A549 (cell line): ENCODE results near the gene LSM10. TPM values are rescaled to one million over a fixed set of nuclear protein-coding genes. Genes with fewer than 3 reads are reported as not detected.

Source experiments
- ATAC-seq, 2 experiments: fragments of 200-7000 bp in 1 of 2; fragments of >200 bp in 1 of 2; cut with Nextera tagmentation in 1 of 2; cut with Tn5 transposase in 1 of 2; 3 replicates each; pipeline versions ENCODE4 v1.8.0 to v1.9.1; 2018 to 2020; ENCODE audit warnings: mild to moderate bottlenecking in 1 of 2, moderate library complexity in 1 of 2
- CTCF ChIA-PET: fragments of 300-600 bp; sonication (Branson Sonifier 250); formaldehyde crosslinking; extraction: SDS; loops from one replicate; lab custom pipeline; 2021; ENCODE audit warnings: antibody characterized with exemption, inconsistent platforms; lab: Yijun Ruan, JAX
- POLR2A ChIA-PET: fragments of 350-600 bp; formaldehyde crosslinking; extraction: SDS; loops from one replicate; lab custom pipeline; 2021; ENCODE audit warnings: antibody characterized with exemption, inconsistent platforms; lab: Yijun Ruan, JAX
- DNase-seq, 2 experiments: peaks; one replicate each; pipeline versions ENCODE4 v3.0.0 to v3.0.0-alpha.2; 2011 to 2016; ENCODE audit warnings: low read depth in 1 of 2, low spot score in 1 of 2
- FAIRE-seq: peaks from 2 replicates; lab custom pipeline; 2011; peaks lifted over from hg19 to GRCh38; lab: Jason Lieb, UNC
- H3K27ac ChIP-seq, 2 experiments: fragments of >200 bp; sonication (Bioruptor Twin); formaldehyde crosslinking; 3 replicates each; pipeline ENCODE4 v1.5.1; 2016 to 2017
- H3K4me1 ChIP-seq: fragments of >200 bp; sonication (Bioruptor Twin); formaldehyde crosslinking; 3 replicates; pipeline ENCODE4 v1.6.1; 2016
- H3K4me2 ChIP-seq: fragments of >200 bp; sonication (Bioruptor Twin); formaldehyde crosslinking; 3 replicates; pipeline ENCODE4 v1.6.1; 2016
- H3K4me3 ChIP-seq: fragments of >200 bp; sonication (Bioruptor Twin); formaldehyde crosslinking; 3 replicates; pipeline ENCODE4 v1.5.1; 2016
- H3K9me3 ChIP-seq: fragments of >200 bp; sonication (Bioruptor Twin); formaldehyde crosslinking; 3 replicates; pipeline ENCODE4 v1.6.1; 2016
- CBX8 ChIP-seq: fragments of 200-600 bp; sonication (generic); IDR thresholded peaks from 2 replicates; pipeline ENCODE4 v1.6.1; 2016
- CEBPB ChIP-seq, 2 experiments: fragments of >200 bp in 1 of 2; sonication (Bioruptor Twin) in 1 of 2; formaldehyde crosslinking in 1 of 2; IDR thresholded peaks; 2 replicates each; pipeline ENCODE4 v1.6.1; 2012 to 2016
- ESRRA ChIP-seq: fragments of 150-350 bp; IDR thresholded peaks from 2 replicates; pipeline ENCODE4 v1.6.1; 2014; ENCODE audit warnings: mild to moderate bottlenecking, low read length, borderline replicate concordance
- FOXS1 ChIP-seq: fragments of 250-450 bp; sonication (Bioruptor Pico); IDR thresholded peaks from 2 replicates; pipeline ENCODE4 v1.5.0; 2020; ENCODE audit warnings: mild to moderate bottlenecking, moderate library complexity
- NFE2L2 ChIP-seq: fragments of 150-350 bp; conservative IDR thresholded peaks from 2 replicates; pipeline ENCODE4 v1.6.1; 2014; ENCODE audit warnings: low read length
- NPAS2 ChIP-seq: fragments of 250-450 bp; sonication (Bioruptor Pico); IDR thresholded peaks from 2 replicates; pipeline ENCODE4 v1.8.0; 2022; ENCODE audit warnings: mild to moderate bottlenecking, moderate library complexity, borderline replicate concordance
- PHF8 ChIP-seq: fragments of 200-600 bp; sonication (generic); IDR thresholded peaks from 2 replicates; pipeline ENCODE4 v1.6.1; 2016; ENCODE audit warnings: low read depth, mild to moderate bottlenecking, antibody characterized with exemption, moderate library complexity, borderline replicate concordance
- RAD21 ChIP-seq, 2 experiments: fragments of >200 bp in 1 of 2; sonication (Bioruptor Twin) in 1 of 2; formaldehyde crosslinking in 1 of 2; IDR thresholded peaks in 1 of 2; conservative IDR thresholded peaks in 1 of 2; 2 replicates in 1 of 2; 3 replicates in 1 of 2; pipeline ENCODE4 v1.6.1; 2012 to 2018; ENCODE audit warnings: inconsistent platforms in 1 of 2
- TP53 ChIP-seq: fragments of 250-450 bp; sonication (Bioruptor Pico); IDR thresholded peaks from 2 replicates; pipeline ENCODE4 v1.5.0; 2021; ENCODE audit warnings: mild to moderate bottlenecking, moderate library complexity
- ZC3H11A ChIP-seq: fragments of 450-650 bp; IDR thresholded peaks from 2 replicates; pipeline ENCODE4 v1.6.1; 2014; ENCODE audit warnings: antibody characterized with exemption, mild to moderate bottlenecking
- WGBS: methylation state at CpG from one replicate; pipeline ENCODE4 v1.1.6; 2017; ENCODE audit errors: missing lambda C conversion rate; 5-methylcytosine and 5-hydroxymethylcytosine counted together
- polyA plus RNA-seq, 4 experiments: library from polyadenylated mRNA; depleted of rRNA in 3 of 4; stranded (reverse); fragments of >200 nt; fragmentation: RNase III in 1 of 4; extraction: RNeasy Plus Mini Kit Qiagen cat#74134 plus additional on column Dnase treatment in 1 of 4; gene quantifications; 2 replicates in 3 of 4; 3 replicates in 1 of 4; pipeline ENCODE4 v1.2.3, GENCODE V29; 2011 to 2017
- TF ChIP-seq, protein P1 (sequence below): fragments of 250-450 bp; sonication (Bioruptor Pico); IDR thresholded peaks from 2 replicates; pipeline ENCODE4 v1.5.0; 2021; ENCODE audit warnings: mild to moderate bottlenecking, moderate library complexity, borderline replicate concordance
- TF ChIP-seq, protein P2 (sequence below): fragments of 200-600 bp; sonication (generic); IDR thresholded peaks from 2 replicates; pipeline ENCODE4 v1.6.1; 2016; ENCODE audit warnings: antibody characterized with exemption, mild to moderate bottlenecking, moderate library complexity
- TF ChIP-seq, protein P3 (sequence below): fragments of 150-350 bp; IDR thresholded peaks from 2 replicates; pipeline ENCODE4 v1.6.1; 2014; ENCODE audit warnings: low read depth, mild to moderate bottlenecking, low read length

LSM10 gene
- polyA plus RNA-seq, 2 of the 4 experiments (the other 2 are of a cell fraction): 40.7 to 44.3 TPM

DNA sequence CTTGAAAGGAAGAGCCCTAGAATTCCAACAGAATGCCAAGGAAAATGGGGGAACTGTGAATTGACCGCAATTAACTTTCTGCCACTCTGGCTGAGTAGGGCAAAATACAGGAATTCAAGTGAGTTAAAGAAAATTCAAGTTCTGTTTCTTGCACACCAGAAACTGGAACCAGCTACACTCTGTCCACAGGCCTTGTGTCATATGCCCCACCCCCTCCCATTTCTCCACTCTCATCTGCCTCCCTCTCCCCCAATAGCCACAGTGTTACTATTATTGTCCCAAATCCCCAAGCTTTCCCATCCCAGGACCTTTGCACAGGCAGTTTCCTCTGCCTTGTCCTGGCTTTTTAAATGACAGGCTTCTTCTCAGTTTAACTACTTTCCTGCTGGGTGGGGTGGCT lies 7.7 kb downstream of the LSM10 start:
- ATAC-seq: no peak
- H3K9me3 ChIP-seq: no peaks in the 10 kb centered on the region
- ChIA-PET POLR2A (interaction anchor here (0.7 kb wide), 1 partner anchor 31 kb away, joined by 4 read pairs; no protein-coding TSS in a partner anchor), CTCF (interaction anchor here (1.5 to 2.3 kb wide), 3 partner anchors 21 to 240 kb away, joined by 4 to 14 read pairs (median 6); no protein-coding TSS in a partner anchor)
- no peak for DNase-seq
- 95% methylated on average over 1 of the region's 1 CpG for WGBS
- peaks cover 15% of the 10 kb centered on the region for H3K4me1 ChIP-seq
- H3K4me3 ChIP-seq: no peak overlapping the region
- FAIRE-seq: no peak
- no peak overlapping the region for H3K4me2 ChIP-seq
- TF ChIP-seq CBX8 (no peak), PHF8 (no peak), NPAS2 (CRISPR knock-in tag) (no peak)
- peak overlapping the region in 1 of 2 experiments; percentile 37; a peak in 2 of 6 replicates for H3K27ac ChIP-seq

DNA sequence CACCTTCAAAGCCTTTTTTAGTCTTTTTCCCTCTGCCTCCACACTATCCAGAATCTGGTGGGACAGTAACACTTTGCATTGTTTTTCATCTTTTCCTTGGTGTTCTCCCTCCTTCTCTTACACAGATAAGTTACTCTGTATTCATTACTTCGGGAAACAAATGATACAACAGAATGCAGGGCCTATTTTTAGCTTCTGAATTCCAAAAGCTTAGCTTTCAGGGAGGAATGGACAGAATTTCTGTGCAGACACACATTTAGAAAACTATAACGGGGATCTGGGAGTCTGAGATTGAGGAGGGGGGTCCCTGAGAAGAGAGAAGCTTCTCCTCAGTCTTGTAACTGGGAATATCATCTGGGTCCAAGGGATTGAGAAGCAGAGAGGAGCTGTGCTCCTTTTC lies 8.4 kb downstream of the LSM10 start:
- no peak overlapping the region for H3K4me3 ChIP-seq
- H3K4me1 ChIP-seq: peaks cover 21% of the 10 kb centered on the region
- POLR2A ChIA-PET: no interaction called here
- no peaks in the 10 kb centered on the region for H3K9me3 ChIP-seq
- TF ChIP-seq CEBPB (IDR thresholded peaks at IDR 0.05) (no peak), ESRRA (no peak), ZC3H11A (no peak), FOXS1 (CRISPR knock-in tag) (no peak), TP53 (no peak), NFE2L2 (no peak), RAD21 (conservative IDR thresholded peaks at IDR 0.05 in 1 of 2, IDR thresholded peaks at IDR 0.05 in 1 of 2) (no peak)
- TF ChIP-seq, protein P1, sequence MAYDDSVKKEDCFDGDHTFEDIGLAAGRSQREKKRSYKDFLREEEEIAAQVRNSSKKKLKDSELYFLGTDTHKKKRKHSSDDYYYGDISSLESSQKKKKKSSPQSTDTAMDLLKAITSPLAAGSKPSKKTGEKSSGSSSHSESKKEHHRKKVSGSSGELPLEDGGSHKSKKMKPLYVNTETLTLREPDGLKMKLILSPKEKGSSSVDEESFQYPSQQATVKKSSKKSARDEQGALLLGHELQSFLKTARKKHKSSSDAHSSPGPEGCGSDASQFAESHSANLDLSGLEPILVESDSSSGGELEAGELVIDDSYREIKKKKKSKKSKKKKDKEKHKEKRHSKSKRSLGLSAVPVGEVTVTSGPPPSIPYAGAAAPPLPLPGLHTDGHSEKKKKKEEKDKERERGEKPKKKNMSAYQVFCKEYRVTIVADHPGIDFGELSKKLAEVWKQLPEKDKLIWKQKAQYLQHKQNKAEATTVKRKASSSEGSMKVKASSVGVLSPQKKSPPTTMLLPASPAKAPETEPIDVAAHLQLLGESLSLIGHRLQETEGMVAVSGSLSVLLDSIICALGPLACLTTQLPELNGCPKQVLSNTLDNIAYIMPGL: no peak
- TF ChIP-seq, protein P2, sequence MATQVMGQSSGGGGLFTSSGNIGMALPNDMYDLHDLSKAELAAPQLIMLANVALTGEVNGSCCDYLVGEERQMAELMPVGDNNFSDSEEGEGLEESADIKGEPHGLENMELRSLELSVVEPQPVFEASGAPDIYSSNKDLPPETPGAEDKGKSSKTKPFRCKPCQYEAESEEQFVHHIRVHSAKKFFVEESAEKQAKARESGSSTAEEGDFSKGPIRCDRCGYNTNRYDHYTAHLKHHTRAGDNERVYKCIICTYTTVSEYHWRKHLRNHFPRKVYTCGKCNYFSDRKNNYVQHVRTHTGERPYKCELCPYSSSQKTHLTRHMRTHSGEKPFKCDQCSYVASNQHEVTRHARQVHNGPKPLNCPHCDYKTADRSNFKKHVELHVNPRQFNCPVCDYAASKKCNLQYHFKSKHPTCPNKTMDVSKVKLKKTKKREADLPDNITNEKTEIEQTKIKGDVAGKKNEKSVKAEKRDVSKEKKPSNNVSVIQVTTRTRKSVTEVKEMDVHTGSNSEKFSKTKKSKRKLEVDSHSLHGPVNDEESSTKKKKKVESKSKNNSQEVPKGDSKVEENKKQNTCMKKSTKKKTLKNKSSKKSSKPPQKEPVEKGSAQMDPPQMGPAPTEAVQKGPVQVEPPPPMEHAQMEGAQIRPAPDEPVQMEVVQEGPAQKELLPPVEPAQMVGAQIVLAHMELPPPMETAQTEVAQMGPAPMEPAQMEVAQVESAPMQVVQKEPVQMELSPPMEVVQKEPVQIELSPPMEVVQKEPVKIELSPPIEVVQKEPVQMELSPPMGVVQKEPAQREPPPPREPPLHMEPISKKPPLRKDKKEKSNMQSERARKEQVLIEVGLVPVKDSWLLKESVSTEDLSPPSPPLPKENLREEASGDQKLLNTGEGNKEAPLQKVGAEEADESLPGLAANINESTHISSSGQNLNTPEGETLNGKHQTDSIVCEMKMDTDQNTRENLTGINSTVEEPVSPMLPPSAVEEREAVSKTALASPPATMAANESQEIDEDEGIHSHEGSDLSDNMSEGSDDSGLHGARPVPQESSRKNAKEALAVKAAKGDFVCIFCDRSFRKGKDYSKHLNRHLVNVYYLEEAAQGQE: no peak
- TF ChIP-seq, protein P3, sequence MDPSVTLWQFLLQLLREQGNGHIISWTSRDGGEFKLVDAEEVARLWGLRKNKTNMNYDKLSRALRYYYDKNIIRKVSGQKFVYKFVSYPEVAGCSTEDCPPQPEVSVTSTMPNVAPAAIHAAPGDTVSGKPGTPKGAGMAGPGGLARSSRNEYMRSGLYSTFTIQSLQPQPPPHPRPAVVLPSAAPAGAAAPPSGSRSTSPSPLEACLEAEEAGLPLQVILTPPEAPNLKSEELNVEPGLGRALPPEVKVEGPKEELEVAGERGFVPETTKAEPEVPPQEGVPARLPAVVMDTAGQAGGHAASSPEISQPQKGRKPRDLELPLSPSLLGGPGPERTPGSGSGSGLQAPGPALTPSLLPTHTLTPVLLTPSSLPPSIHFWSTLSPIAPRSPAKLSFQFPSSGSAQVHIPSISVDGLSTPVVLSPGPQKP: no peak
- 57% methylated on average over 2 of the region's 2 CpGs for WGBS
- H3K4me2 ChIP-seq: no peak overlapping the region
- no peak for FAIRE-seq
- H3K27ac ChIP-seq: peak overlapping the region in 1 of 2 experiments; percentile 37; a peak in 1 of 6 replicates
- CTCF ChIA-PET: interaction anchor here (1.5 to 2.3 kb wide), 4 partner anchors 8 to 239 kb away, joined by 5 to 14 read pairs (median 8); partner anchors contain the start of gene LSM10
- DNase-seq: no peak
- no peak for ATAC-seq
